Measurements from ENCODE around the gene AGT.
"Not testable (repeated sequence)": the region's sequence is repeated elsewhere in the genome, so short reads cannot be mapped to it uniquely, and the experiment has no call there.

Gene AGT

DNA sequence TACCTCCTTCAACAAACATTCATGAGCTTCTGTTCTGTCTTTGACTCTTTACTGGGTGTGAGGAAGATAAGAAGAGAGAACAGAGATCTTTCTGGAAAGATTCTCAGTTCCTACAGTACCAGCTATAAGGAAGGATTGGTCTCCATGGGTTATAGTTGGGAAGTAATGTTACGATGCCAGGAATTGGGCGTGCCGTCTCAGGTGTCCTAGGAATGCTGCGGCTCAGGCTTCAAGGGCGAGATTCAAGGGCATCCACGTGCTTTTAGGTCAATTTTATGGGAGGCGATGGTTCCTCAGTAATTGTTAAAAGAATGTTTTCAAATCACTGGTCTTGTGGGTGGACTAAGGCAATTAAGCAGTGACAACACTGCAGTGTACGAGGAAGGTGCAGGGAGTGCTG, 44.4 kb downstream of the AGT start:
- Histone ChIP-seq H3K9me3 (ENCODE audit: control insufficient read depth in 2 of 2, low read length in 2 of 2) (no peaks in the 10 kb centered on the region), H3K4me3 (ENCODE audit: low read length in 2 of 2) (no peak overlapping the region), H3K27me3 (ENCODE audit: control insufficient read depth in 1 of 2, insufficient read depth in 2 of 2, low read length in 2 of 2) (no peaks in the 10 kb centered on the region), H3K27ac (ENCODE audit: low read length) (no peak overlapping the region), H3K36me3 (ENCODE audit: control insufficient read depth in 2 of 2, insufficient read depth in 2 of 2, low read length in 2 of 2) (peaks cover 46 to 55% of the 10 kb centered on the region in 2 donors), H3K9ac (ENCODE audit: low read length in 2 of 2) (no peak overlapping the region), H3K4me1 (ENCODE audit: control insufficient read depth, insufficient read depth, low read length) (no peaks in the 10 kb centered on the region)

DNA sequence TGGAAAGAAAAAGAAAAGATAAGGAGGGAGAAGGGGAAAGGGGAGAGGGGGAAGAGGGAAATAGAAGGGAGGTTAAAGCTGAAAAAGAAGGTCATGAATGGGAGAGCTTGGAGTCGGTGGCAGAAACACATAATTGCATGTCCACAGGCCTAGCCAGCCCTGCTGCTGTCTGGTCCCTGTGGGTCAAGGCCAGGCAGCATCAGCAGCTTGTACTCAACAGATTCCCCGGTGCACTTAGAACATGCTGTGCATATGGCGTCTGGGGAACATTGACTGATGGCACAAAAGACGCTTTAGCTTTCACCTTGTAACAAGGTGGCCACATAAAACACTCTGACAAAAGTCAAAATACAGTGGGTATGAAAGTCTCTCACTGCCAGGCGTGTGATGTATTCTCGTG, 45.7 kb downstream of the AGT start:
- H3K9ac ChIP-seq (ENCODE audit: low read length in 2 of 2), result no peak overlapping the region
- no peak overlapping the region for H3K4me3 ChIP-seq (ENCODE audit: low read length in 2 of 2)
- H3K9me3 ChIP-seq (ENCODE audit: control insufficient read depth in 2 of 2, low read length in 2 of 2), result no peaks in the 10 kb centered on the region
- no peaks in the 10 kb centered on the region for H3K4me1 ChIP-seq (ENCODE audit: control insufficient read depth, insufficient read depth, low read length)
- no peak overlapping the region for H3K27ac ChIP-seq (ENCODE audit: low read length)
- no peaks in the 10 kb centered on the region for H3K27me3 ChIP-seq (ENCODE audit: control insufficient read depth in 1 of 2, insufficient read depth in 2 of 2, low read length in 2 of 2)
- H3K36me3 ChIP-seq (ENCODE audit: control insufficient read depth in 2 of 2, insufficient read depth in 2 of 2, low read length in 2 of 2), result peaks cover 46 to 53% of the 10 kb centered on the region in 2 donors

DNA sequence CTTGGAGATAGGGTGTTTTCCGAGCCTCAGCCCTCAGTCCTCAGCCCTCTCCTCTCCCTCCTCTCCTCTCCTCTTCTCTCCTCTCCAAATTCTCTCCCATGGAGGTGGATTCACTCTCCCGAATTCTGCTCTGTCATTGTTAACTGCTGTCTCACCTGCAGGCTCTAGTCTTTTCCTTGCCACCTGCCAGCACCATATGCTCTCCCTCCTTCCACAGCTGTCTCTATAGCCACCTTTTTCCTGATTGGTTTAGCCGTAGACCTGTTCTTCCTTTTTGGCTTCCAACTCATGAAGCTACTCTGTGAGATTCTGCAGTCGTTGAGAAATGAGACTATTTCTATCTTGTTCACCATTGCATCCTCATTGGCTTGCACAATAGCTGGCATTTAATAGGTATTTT, 51.9 kb downstream of the AGT start:
- Histone ChIP-seq H3K27ac (ENCODE audit: low read length) (no peak overlapping the region), H3K9me3 (ENCODE audit: control insufficient read depth in 2 of 2, low read length in 2 of 2) (no peaks in the 10 kb centered on the region), H3K4me1 (ENCODE audit: control insufficient read depth, insufficient read depth, low read length) (no peaks in the 10 kb centered on the region), H3K9ac (ENCODE audit: low read length in 2 of 2) (no peak overlapping the region), H3K27me3 (ENCODE audit: control insufficient read depth in 1 of 2, insufficient read depth in 2 of 2, low read length in 2 of 2) (no peaks in the 10 kb centered on the region), H3K4me3 (ENCODE audit: low read length in 2 of 2) (no peak overlapping the region), H3K36me3 (ENCODE audit: control insufficient read depth in 2 of 2, insufficient read depth in 2 of 2, low read length in 2 of 2) (peaks cover 27% of the 10 kb centered on the region in 2 donors)

DNA sequence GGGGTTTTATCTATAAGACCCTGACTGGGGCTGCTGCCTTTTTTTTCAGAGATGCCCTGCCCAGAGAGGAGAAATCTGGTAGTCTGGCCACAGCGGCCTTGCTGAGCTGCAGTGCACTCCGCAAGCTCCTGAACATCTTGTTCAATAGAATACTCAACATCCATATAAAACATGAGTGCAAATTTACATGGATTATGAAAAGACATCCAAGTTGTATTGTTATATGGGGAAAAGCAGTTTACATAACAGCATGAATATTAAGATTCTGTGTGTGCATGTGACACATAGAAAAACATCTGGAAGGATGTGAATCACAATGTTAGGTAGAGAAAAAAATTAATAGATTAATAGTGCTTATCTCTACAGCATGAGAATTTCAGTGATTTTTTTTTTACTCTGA, 55.2 kb downstream of the AGT start:
- no peak overlapping the region for H3K4me3 ChIP-seq (ENCODE audit: low read length in 2 of 2)
- H3K9me3 ChIP-seq (ENCODE audit: control insufficient read depth in 2 of 2, low read length in 2 of 2), result no peaks in the 10 kb centered on the region
- peaks cover 8 to 10% of the 10 kb centered on the region in 2 donors for H3K36me3 ChIP-seq (ENCODE audit: control insufficient read depth in 2 of 2, insufficient read depth in 2 of 2, low read length in 2 of 2)
- no peaks in the 10 kb centered on the region for H3K4me1 ChIP-seq (ENCODE audit: control insufficient read depth, insufficient read depth, low read length)
- no peak overlapping the region for H3K27ac ChIP-seq (ENCODE audit: low read length)
- H3K27me3 ChIP-seq (ENCODE audit: control insufficient read depth in 1 of 2, insufficient read depth in 2 of 2, low read length in 2 of 2), result no peaks in the 10 kb centered on the region
- no peak overlapping the region for H3K9ac ChIP-seq (ENCODE audit: low read length in 2 of 2)

DNA sequence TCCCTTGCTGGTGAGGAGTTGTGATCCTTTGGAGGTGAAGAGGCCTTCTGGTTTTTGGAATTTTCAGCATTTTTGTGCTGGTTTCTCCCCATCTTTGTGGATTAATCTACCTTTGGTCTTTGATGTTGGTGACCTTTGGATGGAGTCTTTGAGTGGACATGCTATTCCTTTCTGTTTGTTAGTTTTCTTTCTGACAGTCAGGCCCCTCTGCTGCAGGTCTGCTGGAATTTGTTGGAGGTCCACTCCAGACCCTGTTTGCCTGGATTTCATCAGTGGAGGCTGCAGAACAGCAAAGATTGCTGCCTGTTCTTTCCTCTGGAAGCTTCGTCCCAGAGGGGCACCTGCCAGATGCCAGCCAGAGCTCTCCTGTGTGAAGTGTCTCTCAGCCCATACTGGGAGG, 55.8 kb downstream of the AGT start:
- not testable (repeated sequence) for H3K4me3 ChIP-seq (ENCODE audit: low read length in 2 of 2); H3K9me3 ChIP-seq (ENCODE audit: control insufficient read depth in 2 of 2, low read length in 2 of 2); H3K9ac ChIP-seq (ENCODE audit: low read length in 2 of 2); H3K36me3 ChIP-seq (ENCODE audit: control insufficient read depth in 2 of 2, insufficient read depth in 2 of 2, low read length in 2 of 2); H3K27me3 ChIP-seq (ENCODE audit: control insufficient read depth in 1 of 2, insufficient read depth in 2 of 2, low read length in 2 of 2); H3K4me1 ChIP-seq (ENCODE audit: control insufficient read depth, insufficient read depth, low read length); H3K27ac ChIP-seq (ENCODE audit: low read length)

DNA sequence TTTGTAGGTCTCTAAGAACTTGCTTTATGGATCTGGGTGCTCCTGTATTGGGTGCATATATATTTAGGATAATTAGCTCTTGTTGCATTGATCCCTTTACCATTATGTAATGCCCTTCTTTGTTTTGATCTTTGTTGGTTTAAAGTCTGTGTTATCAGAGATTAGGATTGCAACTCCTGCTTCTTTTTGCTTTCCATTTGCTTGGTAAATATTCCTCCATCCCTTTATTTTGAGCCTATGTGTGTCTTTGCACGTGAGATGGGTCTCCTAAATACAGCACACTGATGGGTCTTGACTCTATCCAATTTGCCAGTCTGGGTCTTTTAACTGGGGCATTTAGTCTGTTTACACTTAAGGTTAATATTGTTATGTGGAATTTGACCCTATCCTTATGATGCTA, 57.2 kb downstream of the AGT start:
- not testable (repeated sequence) for H3K4me1 ChIP-seq (ENCODE audit: control insufficient read depth, insufficient read depth, low read length); H3K9ac ChIP-seq (ENCODE audit: low read length in 2 of 2); H3K27me3 ChIP-seq (ENCODE audit: control insufficient read depth in 1 of 2, insufficient read depth in 2 of 2, low read length in 2 of 2); H3K36me3 ChIP-seq (ENCODE audit: control insufficient read depth in 2 of 2, insufficient read depth in 2 of 2, low read length in 2 of 2); H3K9me3 ChIP-seq (ENCODE audit: control insufficient read depth in 2 of 2, low read length in 2 of 2); H3K27ac ChIP-seq (ENCODE audit: low read length); H3K4me3 ChIP-seq (ENCODE audit: low read length in 2 of 2)

Measured in stomach smooth muscle (tissue), 2 donors.